Sigmoid colon (tissue), 7 donors: ENCODE results near the gene DMTF1. TPM values are rescaled to one million over a fixed set of nuclear protein-coding genes. Genes with fewer than 3 reads are reported as not detected.

Source experiments
- DNase-seq: peaks from one replicate; pipeline ENCODE4 v3.0.0-alpha.2; 2019
- H3K27ac ChIP-seq, 4 donors: fragments of 200-600 bp; sonication (generic); one replicate each; pipeline ENCODE4 v1.5.1; 2016 to 2019; ENCODE audit warnings: mild to moderate bottlenecking in 1 of 4
- H3K27me3 ChIP-seq, 3 donors: fragments of 200-600 bp; sonication (generic); one replicate each; pipeline ENCODE4 v1.5.1; 2019; ENCODE audit warnings: mild to moderate bottlenecking in 1 of 3
- H3K36me3 ChIP-seq, 4 donors: fragments of 200-600 bp; sonication (generic); one replicate each; pipeline ENCODE4 v1.5.1; 2016 to 2019
- H3K4me1 ChIP-seq, 4 donors: fragments of 200-600 bp; sonication (generic); one replicate each; pipeline ENCODE4 v1.5.1; 2017 to 2019
- H3K4me3 ChIP-seq, 4 donors: fragments of 200-600 bp; sonication (generic); one replicate each; pipeline ENCODE4 v1.5.1; 2017 to 2019; ENCODE audit warnings: mild to moderate bottlenecking in 2 of 4, moderate library complexity in 1 of 4
- H3K9me3 ChIP-seq, 4 donors: fragments of 200-600 bp in 3 of 4; sonication (generic) in 3 of 4; one replicate each; pipeline versions ENCODE4 v1.5.1 to v1.6.1; 2013 to 2019
- EP300 ChIP-seq, 4 donors: sonication (generic); formaldehyde crosslinking; IDR thresholded peaks; one replicate each; pipeline ENCODE4 v1.6.1; 2017; ENCODE audit warnings: antibody characterized with exemption in 4 of 4
- POLR2A ChIP-seq, 2 donors: fragments of 450-650 bp; IDR thresholded peaks; one replicate each; pipeline ENCODE4 v1.6.1; 2016; ENCODE audit warnings: antibody characterized with exemption in 2 of 2, mild to moderate bottlenecking in 2 of 2, moderate library complexity in 2 of 2
- POLR2AphosphoS5 ChIP-seq, 4 donors: sonication (generic); formaldehyde crosslinking; IDR thresholded peaks; one replicate each; pipeline ENCODE4 v1.6.1; 2017; ENCODE audit warnings: antibody characterized with exemption in 4 of 4
- WGBS, 2 donors: extraction: QIAGEN DNeasy Blood & Tissue Kit; methylation state at CpG; one replicate each; pipeline ENCODE4 v1.1.7; 2013; 5-methylcytosine and 5-hydroxymethylcytosine counted together
- intact Hi-C: fragments of 100-400 bp; cut with DNase I; formaldehyde crosslinking; loops from one replicate; pipeline ENCODE4 v1.15.1; 2023
- polyA plus RNA-seq, 3 donors: library from polyadenylated mRNA; stranded (reverse); fragments of 200-250 nt; gene quantifications; one replicate each; pipeline ENCODE4 v1.2.3, GENCODE V29; 2013
- total RNA-seq, 4 donors: library from RNA; depleted of rRNA; stranded (reverse); fragments of >200 nt; gene quantifications; one replicate each; pipeline ENCODE4 v1.1.0, GENCODE V29; 2016
- TF ChIP-seq, protein P1 (sequence below), 4 experiments: fragments of 450-650 bp in 3 of 4; fragments of 200-600 bp in 1 of 4; IDR thresholded peaks; one replicate each; pipeline ENCODE4 v1.5.1; 2016 to 2019; ENCODE audit warnings: antibody characterized with exemption in 4 of 4, mild to moderate bottlenecking in 3 of 4, moderate library complexity in 2 of 4
- donor health status: healthy with polysubstance abuse.
- donor health status: Bipolar disorder and iron deficiency.
- donor health status: healthy.

Gene DMTF1
- total and polyA plus RNA-seq, 7 donors, result 10.2 to 134 (median 69.9) TPM

DNA sequence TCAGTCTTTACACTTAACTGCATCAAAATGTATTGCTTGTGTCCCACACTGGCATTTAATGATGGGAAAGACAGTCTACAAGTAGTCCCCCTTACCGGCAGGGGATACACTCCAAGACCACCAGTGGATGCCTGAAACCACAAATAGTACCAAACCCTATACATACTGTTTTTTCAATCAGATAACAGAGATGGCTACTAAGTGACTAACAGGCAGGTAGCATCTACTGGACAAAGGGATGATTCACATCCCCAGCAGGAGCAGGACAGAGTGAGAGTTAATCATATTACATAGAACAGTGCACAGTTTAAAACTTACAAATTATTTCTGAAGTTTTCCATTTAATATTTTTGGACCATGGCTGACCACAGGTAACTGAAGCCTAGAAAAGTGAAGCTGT lies 54.1 kb downstream of the DMTF1 start:
- DNase-seq, result no peak
- peaks cover 0 to 8% (median 7%) of the 10 kb centered on the region in 4 donors for H3K9me3 ChIP-seq
- no peaks in the 10 kb centered on the region for H3K27me3 ChIP-seq
- no peak overlapping the region for H3K4me3 ChIP-seq
- intact Hi-C loops, result no loop called here
- WGBS, 2 donors, result 98 to 99% methylated on average over 1 of the region's 1 CpG
- H3K36me3 ChIP-seq, result no peaks in the 10 kb centered on the region
- H3K27ac ChIP-seq, result no peak overlapping the region
- no peaks in the 10 kb centered on the region for H3K4me1 ChIP-seq
- TF ChIP-seq POLR2A (IDR thresholded peaks at IDR 0.05) (no peak), POLR2AphosphoS5 (IDR thresholded peaks at IDR 0.05) (no peak), EP300 (IDR thresholded peaks at IDR 0.05) (no peak)
- TF ChIP-seq, protein P1, sequence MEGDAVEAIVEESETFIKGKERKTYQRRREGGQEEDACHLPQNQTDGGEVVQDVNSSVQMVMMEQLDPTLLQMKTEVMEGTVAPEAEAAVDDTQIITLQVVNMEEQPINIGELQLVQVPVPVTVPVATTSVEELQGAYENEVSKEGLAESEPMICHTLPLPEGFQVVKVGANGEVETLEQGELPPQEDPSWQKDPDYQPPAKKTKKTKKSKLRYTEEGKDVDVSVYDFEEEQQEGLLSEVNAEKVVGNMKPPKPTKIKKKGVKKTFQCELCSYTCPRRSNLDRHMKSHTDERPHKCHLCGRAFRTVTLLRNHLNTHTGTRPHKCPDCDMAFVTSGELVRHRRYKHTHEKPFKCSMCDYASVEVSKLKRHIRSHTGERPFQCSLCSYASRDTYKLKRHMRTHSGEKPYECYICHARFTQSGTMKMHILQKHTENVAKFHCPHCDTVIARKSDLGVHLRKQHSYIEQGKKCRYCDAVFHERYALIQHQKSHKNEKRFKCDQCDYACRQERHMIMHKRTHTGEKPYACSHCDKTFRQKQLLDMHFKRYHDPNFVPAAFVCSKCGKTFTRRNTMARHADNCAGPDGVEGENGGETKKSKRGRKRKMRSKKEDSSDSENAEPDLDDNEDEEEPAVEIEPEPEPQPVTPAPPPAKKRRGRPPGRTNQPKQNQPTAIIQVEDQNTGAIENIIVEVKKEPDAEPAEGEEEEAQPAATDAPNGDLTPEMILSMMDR (IDR thresholded peaks at IDR 0.05), result no peak

DNA sequence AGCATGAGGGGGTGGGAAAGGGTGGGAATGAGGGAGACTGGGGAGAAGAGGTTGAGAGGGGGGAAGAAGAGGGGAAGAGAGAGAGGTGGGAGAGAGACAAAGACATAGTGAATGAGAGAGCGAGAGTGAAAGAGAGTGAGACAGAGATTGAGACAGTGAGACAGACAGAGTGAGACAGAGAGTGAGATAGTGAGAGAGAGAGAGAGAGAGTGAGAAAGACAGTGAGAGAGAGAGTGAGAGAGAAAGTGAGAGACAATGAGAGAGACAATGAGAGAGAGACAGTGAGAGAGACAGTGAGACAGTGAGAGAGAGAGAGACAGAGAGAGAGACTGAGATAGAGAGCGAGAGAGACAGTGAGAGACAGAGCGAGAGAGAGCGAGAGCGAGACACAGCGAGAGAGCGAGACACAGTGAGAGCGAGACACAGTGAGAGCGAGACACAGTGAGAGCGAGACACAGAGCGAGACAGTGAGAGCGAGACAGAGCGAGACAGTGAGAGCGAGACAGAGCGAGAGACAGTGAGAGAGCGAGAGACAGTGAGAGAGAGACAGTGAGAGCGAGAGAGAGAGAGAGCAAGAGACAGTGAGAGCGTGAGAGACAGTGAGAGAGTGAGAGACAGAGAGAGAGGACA lies 57.2 kb downstream of the DMTF1 start:
- Histone ChIP-seq H3K4me1 (no peaks in the 10 kb centered on the region), H3K4me3 (no peak overlapping the region), H3K27ac (no peak overlapping the region), H3K27me3 (no peaks in the 10 kb centered on the region), H3K36me3 (no peaks in the 10 kb centered on the region), H3K9me3 (peaks cover 0 to 8% (median 7%) of the 10 kb centered on the region in 4 donors)
- no peak for DNase-seq
- TF ChIP-seq, protein P1 (IDR thresholded peaks at IDR 0.05), result no peak
- WGBS, 2 donors, result 92 to 95% methylated on average over 18 of the region's 18 CpGs
- intact Hi-C loops, result no loop called here

DNA sequence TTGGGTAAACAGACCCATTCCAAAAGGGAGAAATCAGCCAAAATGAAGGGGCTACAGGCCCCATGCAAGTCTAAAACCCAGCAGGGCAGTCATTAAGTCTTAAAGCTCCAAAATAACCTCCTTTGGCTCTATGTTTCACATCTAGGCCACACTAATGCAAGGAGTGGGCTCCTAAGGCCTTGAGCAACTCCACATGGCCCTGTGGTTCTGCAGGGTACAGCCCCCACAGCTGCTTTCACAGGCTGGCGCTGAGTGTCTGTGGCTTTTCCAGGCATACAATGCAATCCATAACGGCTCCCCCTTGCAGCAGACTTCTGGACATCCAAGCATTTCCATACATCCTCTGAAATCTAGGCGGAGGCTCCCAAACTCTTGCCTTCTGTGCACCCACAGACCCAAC lies 58.3 kb downstream of the DMTF1 start:
- TF ChIP-seq EP300 (IDR thresholded peaks at IDR 0.05), result no peak
- TF ChIP-seq POLR2AphosphoS5 (IDR thresholded peaks at IDR 0.05), result no peak
- TF ChIP-seq POLR2A (IDR thresholded peaks at IDR 0.05), result no peak
- TF ChIP-seq, protein P1 (IDR thresholded peaks at IDR 0.05), result no peak
- Histone ChIP-seq H3K36me3 (no peaks in the 10 kb centered on the region), H3K4me3 (no peak overlapping the region), H3K9me3 (peaks cover 0 to 6% (median 3%) of the 10 kb centered on the region in 4 donors), H3K4me1 (no peaks in the 10 kb centered on the region), H3K27ac (no peak overlapping the region), H3K27me3 (no peaks in the 10 kb centered on the region)
- intact Hi-C loops, result no loop called here
- no peak for DNase-seq
- 91 to 93% methylated on average over 3 of the region's 3 CpGs for WGBS, 2 donors

GRCh38 chr7:87212498-87212897 lies 60.2 kb downstream of the DMTF1 start:
- no peak overlapping the region for H3K4me3 ChIP-seq
- no peaks in the 10 kb centered on the region for H3K9me3 ChIP-seq
- peaks cover 0 to 5% (median 0%) of the 10 kb centered on the region in 4 donors for H3K4me1 ChIP-seq
- DNase-seq, result no peak
- no peaks in the 10 kb centered on the region for H3K36me3 ChIP-seq
- H3K27ac ChIP-seq, result no peak overlapping the region
- WGBS, 2 donors, result 59 to 74% methylated on average over 1 of the region's 1 CpG
- no peak for TF ChIP-seq POLR2A (IDR thresholded peaks at IDR 0.05)
- TF ChIP-seq POLR2AphosphoS5 (IDR thresholded peaks at IDR 0.05), result no peak
- TF ChIP-seq, protein P1 (IDR thresholded peaks at IDR 0.05), result no peak
- TF ChIP-seq EP300 (IDR thresholded peaks at IDR 0.05), result no peak
- H3K27me3 ChIP-seq, result no peaks in the 10 kb centered on the region
- intact Hi-C loops, result no loop called here

GRCh38 chr7:87213252-87213651 lies 61.0 kb downstream of the DMTF1 start:
- DNase-seq, result no peak
- intact Hi-C loops, result no loop called here
- H3K9me3 ChIP-seq, result no peaks in the 10 kb centered on the region
- H3K27me3 ChIP-seq, result no peaks in the 10 kb centered on the region
- 88 to 89% methylated on average over 1 of the region's 1 CpG for whole genome bisulfite sequencing, 2 donors
- H3K4me3 ChIP-seq, result no peak overlapping the region
- no peak overlapping the region for H3K27ac ChIP-seq
- no peaks in the 10 kb centered on the region for H3K36me3 ChIP-seq
- peaks cover 0 to 13% (median 4%) of the 10 kb centered on the region in 4 donors for H3K4me1 ChIP-seq
- TF ChIP-seq EP300 (IDR thresholded peaks at IDR 0.05) (no peak), POLR2A (IDR thresholded peaks at IDR 0.05) (no peak), POLR2AphosphoS5 (IDR thresholded peaks at IDR 0.05) (no peak)
- TF ChIP-seq, protein P1 (IDR thresholded peaks at IDR 0.05), result no peak
